ENCODE measurements around the gene CNTNAP5.

The CNTNAP5 gene

DNA sequence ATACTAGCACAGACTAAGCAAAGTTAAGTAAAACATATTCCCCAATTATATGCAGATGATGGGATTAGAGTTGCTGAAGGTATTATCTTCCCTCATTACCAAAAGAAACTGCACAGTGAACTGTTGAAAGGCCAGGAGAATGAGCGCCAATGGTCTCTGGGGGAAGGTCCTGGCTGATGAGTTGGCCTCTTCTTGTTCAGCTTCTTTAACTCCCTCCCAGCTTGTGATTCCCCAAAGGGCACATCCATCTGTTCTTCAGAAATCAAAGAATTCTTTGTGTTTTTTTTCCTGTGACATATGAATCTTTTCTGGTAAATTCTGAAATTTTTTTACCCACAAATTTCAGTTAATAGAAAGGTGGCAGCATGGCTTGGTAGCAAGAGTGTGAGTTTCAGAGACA is 667.6 kb downstream of the CNTNAP5 start:
- H3K4me3 ChIP-seq (ENCODE audit: low read length), result no peak overlapping the region
- TF ChIP-seq ZNF274 (IDR thresholded peaks at IDR 0.05; ENCODE audit: low read depth, low read length), result no peak

DNA sequence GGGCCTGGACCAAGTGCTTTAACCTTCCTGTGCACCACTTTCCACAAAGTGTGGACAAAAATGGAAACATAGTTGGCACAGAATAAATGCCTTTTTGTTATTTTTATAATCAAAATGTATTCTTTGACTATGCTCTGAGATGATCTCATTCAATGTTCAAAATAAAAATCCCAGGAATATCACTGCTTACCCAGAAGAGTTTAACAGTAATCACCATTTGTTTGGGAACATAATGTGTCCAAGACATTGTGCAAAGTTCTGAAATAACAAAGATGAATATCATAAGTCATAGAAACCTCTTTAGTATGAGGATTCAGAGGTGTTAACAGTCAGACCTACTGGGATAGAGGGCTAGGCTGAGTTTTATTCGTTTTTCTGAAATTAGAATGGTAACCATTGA is 668.1 kb downstream of the CNTNAP5 start:
- H3K4me3 ChIP-seq (ENCODE audit: low read length), result no peak overlapping the region
- no peak for TF ChIP-seq ZNF274 (IDR thresholded peaks at IDR 0.05; ENCODE audit: low read depth, low read length)

GRCh38 chr2:124698979-124699565 is 674.0 kb downstream of the CNTNAP5 start:
- no peak overlapping the region for H3K4me3 ChIP-seq (ENCODE audit: low read length)
- no peak for TF ChIP-seq ZNF274 (IDR thresholded peaks at IDR 0.05; ENCODE audit: low read depth, low read length)

DNA sequence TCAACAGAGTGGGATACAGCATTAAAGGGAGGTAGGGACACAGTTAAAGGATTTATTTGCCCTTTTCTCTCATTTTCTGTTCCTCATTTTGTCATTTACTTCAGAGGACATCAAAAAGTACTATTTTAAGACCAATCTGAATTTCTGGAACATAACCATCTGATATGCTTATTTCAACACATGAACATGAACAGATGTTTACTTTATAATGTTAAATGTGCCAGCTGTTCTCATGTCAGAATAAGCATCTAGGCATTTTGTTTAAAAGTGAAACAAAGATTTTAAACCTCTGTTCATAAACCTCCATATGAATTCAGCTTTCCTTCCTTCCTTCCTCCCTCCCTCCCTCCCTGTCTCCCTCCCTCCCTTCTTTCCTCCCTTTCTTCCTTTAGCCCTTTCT is 677.7 kb downstream of the CNTNAP5 start:
- H3K4me3 ChIP-seq (ENCODE audit: low read length), result no peak overlapping the region
- no peak for TF ChIP-seq ZNF274 (IDR thresholded peaks at IDR 0.05; ENCODE audit: low read depth, low read length)

DNA sequence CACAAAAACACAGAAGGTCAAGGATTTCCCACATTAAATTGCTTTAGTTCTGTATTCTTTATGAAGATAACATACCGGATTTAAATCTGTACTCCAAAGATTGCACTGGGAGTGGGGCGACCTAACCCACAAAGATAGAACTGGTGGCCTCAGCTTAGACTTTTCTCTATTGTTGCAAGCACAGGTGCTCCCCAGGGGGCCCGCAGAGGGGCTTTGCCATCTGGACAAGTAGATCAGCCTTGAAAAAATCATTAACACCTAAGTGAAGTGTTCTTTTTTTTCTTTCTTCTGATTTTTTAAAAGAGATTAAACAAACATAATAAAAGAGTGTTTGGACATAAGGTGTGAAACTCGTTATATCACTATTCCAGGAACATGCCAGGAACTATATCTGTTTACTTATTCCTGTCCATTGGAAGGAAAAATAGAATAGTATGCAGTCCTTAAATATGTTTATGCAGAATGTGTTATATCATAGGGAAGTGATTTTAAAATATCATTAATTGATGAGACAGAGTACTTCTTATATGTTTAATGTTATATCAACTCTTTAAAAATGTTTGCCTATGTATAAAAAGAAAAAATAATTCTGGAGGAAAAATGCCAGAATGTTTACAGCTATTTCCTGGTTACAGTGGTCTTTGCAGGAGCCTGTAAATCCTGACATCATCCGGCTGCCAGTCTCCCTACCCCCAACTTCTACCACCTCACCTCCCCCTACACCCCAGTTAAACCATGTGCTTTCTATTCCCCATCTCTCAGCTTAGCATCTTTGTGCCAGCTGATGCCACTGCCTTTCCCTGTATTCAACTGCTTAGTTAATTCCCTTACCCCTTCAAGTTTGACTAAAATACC is 679.2 kb downstream of the CNTNAP5 start:
- no peak for TF ChIP-seq ZNF274 (IDR thresholded peaks at IDR 0.05; ENCODE audit: low read depth, low read length)
- no peak overlapping the region for H3K4me3 ChIP-seq (ENCODE audit: low read length)

DNA sequence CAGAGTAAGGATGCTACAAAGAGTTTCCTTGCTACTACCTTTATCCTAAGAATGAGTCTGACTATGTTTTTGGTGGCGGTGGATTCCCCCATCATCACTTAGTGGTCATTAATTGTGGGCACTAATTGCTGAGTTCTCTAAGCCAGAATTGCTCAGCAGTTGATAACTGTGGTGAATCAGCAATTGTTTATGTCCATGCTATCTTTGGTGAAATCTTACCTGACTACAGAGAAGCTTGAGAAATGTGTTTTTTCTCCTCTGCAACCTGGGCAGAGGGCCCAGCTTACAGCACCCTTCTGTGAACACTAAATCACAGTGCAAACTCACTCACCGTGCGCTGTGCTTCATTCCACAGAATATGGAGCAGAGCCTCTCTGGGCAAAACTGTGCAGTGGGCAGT is 683.6 kb downstream of the CNTNAP5 start:
- no peak overlapping the region for H3K4me3 ChIP-seq (ENCODE audit: low read length)
- TF ChIP-seq ZNF274 (IDR thresholded peaks at IDR 0.05; ENCODE audit: low read depth, low read length), result no peak

GRCh38 chr2:124713969-124714368 is 688.9 kb downstream of the CNTNAP5 start:
- H3K4me3 ChIP-seq (ENCODE audit: low read length), result no peak overlapping the region
- TF ChIP-seq ZNF274 (IDR thresholded peaks at IDR 0.05; ENCODE audit: low read depth, low read length), result no peak

GRCh38 chr2:124725187-124725586 is 700.1 kb downstream of the CNTNAP5 start:
- no peak for TF ChIP-seq ZNF274 (IDR thresholded peaks at IDR 0.05; ENCODE audit: low read depth, low read length)
- no peak overlapping the region for H3K4me3 ChIP-seq (ENCODE audit: low read length)

- no peak for TF ChIP-seq ZNF274 (IDR thresholded peaks at IDR 0.05; ENCODE audit: low read depth, low read length)
- H3K4me3 ChIP-seq (ENCODE audit: low read length), result no peak overlapping the region
Measured at GRCh38 chr2:124740636-124741035, 715.5 kb downstream of the CNTNAP5 start.

GRCh38 chr2:124753842-124754241 is 728.8 kb downstream of the CNTNAP5 start:
- H3K4me3 ChIP-seq (ENCODE audit: low read length), result no peak overlapping the region
- TF ChIP-seq ZNF274 (IDR thresholded peaks at IDR 0.05; ENCODE audit: low read depth, low read length), result no peak

GRCh38 chr2:124755386-124755785 is 730.3 kb downstream of the CNTNAP5 start:
- no peak overlapping the region for H3K4me3 ChIP-seq (ENCODE audit: low read length)
- TF ChIP-seq ZNF274 (IDR thresholded peaks at IDR 0.05; ENCODE audit: low read depth, low read length), result no peak

DNA sequence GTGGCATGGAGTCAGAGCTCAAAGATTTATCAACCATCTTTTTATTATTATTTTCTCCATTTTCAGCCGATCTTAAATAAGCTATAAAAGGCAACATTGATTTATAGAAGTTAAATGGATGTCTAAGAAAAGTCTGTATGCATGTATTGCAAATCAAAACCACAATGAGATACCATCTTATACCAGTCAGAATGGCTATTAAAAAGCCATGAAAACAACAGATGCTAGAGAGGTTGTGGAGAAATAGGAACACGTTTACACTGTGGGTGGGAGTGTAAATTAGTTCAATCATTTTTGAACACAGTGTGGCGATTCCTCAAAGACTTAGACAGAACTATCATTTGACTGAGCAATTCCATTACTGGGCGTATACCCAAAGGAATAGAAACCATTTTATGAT is 731.0 kb downstream of the CNTNAP5 start:
- no peak overlapping the region for H3K4me3 ChIP-seq (ENCODE audit: low read length)
- no peak for TF ChIP-seq ZNF274 (IDR thresholded peaks at IDR 0.05; ENCODE audit: low read depth, low read length)

DNA sequence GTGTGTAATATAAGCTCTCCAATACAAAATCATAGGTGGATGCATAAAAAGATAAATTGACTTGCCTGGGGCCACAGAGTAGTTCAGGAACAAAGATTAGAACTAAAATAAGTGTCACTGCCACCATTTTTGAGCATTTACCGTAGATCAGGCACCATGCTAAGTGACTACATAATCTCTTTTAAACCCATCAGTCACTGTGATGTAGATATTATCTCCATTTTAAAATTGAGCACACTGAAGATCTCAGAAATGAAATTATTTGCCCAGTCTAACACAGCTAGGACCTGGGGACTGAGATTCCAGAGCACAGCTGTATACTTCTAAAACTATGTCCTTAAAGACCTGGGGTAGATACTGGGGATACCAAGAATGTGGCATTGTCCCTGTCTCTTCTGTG is 737.3 kb downstream of the CNTNAP5 start:
- TF ChIP-seq ZNF274 (IDR thresholded peaks at IDR 0.05; ENCODE audit: low read depth, low read length), result no peak
- H3K4me3 ChIP-seq (ENCODE audit: low read length), result no peak overlapping the region

DNA sequence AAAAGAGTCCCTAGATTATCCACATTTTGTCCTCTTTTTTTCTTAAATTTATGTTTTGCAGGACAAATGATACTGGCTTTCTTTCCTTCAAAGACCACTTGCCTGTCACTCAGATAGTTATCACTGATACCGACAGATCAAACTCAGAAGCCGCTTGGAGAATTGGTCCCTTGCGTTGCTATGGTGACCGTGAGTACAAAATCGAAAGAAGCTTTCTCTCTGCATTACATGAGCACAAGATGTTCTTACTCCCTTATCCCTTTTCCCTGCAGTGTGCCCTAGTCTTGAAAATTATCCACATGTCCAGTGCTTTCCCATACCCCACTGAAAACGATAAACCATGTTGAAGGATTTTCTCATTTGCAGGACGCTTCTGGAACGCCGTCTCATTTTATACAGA is 738.5 kb downstream of the CNTNAP5 start:
- H3K4me3 ChIP-seq (ENCODE audit: low read length), result no peak overlapping the region
- no peak for TF ChIP-seq ZNF274 (IDR thresholded peaks at IDR 0.05; ENCODE audit: low read depth, low read length)

- H3K4me3 ChIP-seq (ENCODE audit: low read length), result no peak overlapping the region
- TF ChIP-seq ZNF274 (IDR thresholded peaks at IDR 0.05; ENCODE audit: low read depth, low read length), result no peak
Measured at GRCh38 chr2:124774781-124775180, 749.7 kb downstream of the CNTNAP5 start.
